Measurements from ENCODE around the gene ZNHIT1. TPM values are rescaled to one million over a fixed set of nuclear protein-coding genes. Genes with fewer than 3 reads are reported as not detected.

The ZNHIT1 gene
- total RNA-seq, 1 donor from 2014 or later: 50.1 TPM

DNA sequence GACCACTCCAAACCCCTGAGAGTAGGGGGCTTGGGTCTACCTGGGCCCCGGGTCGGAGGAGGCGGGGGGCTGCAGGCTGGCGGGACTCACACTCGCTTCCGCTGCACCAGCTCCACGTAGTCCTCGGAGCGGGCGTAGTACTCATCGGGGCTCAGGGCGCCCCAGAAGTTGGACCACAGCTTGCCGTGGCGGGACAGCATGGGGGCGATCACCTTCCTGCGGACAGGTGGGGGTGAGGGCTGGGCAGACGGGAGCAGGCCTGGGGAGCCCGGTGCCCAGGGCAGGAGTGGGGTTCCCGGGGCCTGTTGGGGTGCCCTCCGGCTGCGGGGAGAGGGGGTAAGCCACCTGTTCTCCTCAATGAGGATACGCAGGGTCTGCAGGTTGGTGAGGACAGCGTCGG, 6.5 kb upstream of the ZNHIT1 start:
- DNase-seq (ENCODE audit: low spot score): no peak
- intact Hi-C loops (cut with DNase I): no loop called here

DNA sequence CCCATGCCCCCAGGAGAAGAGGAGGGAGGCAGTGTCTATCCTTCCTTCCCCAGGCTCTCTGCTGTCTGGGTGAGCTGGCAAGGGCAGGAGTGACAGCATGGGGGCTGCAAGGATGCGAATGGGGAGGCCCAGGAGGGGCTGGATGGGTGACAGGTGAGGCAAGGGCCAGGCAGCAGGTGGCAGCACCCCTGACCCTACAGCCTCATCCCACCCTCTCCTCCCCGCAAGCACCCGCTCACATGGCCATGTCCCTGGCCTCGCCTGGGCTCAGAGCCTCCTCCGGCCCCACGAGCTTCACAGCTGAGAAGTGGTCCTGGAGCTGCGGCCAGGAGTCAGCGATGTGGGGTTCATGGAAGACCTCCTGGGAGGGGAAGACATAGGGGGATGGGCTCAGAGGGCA, 6.0 kb upstream of the ZNHIT1 start:
- DNase-seq (ENCODE audit: low spot score): no peak
- intact Hi-C loops (cut with DNase I): no loop called here

DNA sequence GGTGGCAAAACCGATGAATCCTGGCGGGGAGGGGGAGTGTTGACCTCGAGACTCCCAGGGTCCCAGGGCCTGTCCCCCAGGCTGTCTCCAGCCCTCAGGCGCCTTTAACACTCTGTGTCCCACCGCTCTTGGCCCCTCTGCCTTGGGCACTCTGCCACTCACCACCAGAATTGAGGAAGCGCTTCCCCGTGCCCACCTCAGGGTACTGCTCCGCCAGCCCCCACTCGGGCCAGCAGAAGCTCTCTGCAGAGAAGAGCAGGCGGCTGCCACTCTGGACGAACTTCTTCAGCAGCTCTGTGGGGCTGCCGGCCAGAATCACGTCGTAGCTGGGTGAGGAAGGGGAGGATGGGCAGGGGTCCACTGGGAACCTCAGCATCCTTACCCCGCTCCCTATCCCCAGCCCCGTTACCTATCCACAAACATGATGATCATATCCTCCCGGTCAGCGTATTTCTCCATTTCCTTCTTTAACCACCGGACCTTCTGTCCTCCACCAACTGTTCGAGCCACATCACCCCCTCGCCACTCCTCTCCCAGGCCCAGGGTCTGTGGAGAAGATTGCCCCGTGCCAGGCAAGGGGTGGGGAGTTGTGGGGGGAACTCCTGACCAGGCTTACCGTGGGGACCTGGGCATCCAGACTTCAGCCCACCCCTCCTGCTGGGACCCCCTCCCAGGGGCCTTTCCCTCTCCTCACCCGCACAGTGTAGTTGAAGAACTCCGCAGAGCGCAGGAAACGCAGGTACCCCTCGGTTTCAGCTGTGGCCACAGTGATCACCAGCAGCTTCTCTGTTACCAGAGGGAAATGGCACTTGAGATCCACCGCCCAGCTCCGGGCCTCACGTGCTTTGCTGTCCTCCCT, 1.7 kb upstream of the ZNHIT1 start:
- DNase-seq (ENCODE audit: low spot score): no peak
- intact Hi-C loops (cut with DNase I): loop anchor here (5.0 kb wide), 1 partner anchor 36 kb away; no protein-coding TSS in a partner anchor

DNA sequence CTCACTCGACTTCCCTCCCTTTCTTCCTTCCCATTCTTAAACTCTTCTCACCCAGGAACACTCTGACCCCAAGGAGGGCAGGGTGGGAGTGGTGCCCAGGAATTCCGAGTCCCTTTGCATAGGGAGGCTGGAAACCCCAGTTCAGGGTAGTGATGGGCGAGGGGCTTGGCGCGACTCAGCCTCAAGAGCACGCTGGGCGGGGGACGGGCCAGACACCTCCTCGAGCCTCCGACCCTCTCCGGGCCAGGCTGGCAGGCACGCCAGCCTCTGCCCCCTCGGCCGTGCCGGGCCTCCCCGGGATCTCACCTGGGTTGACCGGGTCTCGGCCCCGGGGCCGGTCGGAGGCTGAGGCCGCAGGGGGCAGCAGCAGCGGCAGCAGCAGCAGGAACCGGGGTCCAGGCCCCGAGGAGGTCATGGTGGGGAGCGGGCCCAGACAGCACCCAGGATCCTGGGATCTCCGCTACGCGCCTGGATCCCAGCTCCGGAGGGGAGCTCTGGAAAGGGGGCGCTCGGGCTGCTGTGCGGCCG, 1.0 kb upstream of the ZNHIT1 start:
- intact Hi-C loops (cut with DNase I): loop anchor here (5.0 kb wide), 1 partner anchor 35 kb away; no protein-coding TSS in a partner anchor
- DNase-seq (ENCODE audit: low spot score): no peak

DNA sequence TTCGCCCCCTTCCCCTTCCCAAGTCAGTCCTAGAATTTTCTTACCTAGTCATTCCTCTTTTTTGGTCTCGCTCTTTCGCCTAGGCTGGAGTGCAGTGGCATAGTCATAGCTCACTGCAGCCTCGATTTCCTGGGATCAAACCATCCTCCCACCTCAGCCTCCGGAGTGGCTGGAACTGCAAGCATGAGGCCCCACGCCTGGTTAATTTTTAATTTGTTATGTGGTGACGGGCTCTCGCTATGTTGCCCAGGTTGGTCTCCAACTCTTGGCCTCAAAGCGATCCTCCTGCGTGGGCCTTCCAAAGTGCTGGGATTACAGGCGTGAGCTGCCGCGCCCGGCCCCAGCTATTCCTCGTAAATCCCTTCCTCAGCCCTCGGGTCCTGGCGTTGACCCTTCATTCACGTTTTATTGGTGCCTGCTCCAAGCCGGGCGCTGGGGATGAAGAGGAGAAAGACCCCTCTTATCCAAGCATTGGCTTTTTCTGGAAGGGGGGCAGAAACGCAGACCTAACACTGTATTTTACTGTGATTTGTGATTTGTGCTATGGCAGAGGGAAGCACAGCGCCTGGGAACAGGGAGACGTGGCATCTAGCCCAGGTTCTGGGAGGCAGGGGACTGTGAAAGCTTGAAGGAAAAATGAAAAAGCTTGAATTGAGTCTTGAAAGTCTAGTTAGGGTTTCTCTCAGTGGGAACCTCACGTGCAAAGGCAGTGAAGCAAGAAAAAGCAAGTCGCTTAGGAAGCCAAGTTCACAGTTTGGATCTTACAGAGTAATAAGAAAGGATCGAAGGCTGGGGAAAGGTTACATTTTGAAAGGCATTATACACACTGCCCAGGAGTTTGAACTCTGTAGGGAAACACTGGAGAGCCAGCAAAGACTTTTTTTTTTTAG, 516 bp downstream of the ZNHIT1 start:
- intact Hi-C loops (cut with DNase I): loop anchor here (5.0 kb wide), 1 partner anchor 34 kb away; no protein-coding TSS in a partner anchor
- DNase-seq (ENCODE audit: low spot score): no peak

DNA sequence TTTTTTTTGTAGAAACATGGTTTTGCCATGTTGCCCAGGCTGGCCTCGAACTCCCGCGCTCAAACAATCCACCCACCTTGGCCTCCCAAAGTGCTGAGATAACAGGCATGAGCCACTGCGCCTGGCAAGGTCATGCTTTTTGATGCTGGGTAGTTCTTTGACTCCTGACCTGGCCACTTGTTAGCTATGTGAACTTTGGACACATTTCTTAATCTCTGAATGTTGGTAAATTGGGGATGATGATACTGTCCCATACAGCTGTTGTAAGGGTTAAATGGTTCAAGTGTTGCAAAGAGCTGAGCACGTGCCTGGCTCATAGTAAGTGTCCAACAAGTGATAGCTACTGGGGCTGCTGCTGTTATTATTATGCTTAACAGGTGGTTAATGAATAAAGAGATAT, 2.3 kb downstream of the ZNHIT1 start:
- no peak for DNase-seq (ENCODE audit: low spot score)
- intact Hi-C loops (cut with DNase I): no loop called here

DNA sequence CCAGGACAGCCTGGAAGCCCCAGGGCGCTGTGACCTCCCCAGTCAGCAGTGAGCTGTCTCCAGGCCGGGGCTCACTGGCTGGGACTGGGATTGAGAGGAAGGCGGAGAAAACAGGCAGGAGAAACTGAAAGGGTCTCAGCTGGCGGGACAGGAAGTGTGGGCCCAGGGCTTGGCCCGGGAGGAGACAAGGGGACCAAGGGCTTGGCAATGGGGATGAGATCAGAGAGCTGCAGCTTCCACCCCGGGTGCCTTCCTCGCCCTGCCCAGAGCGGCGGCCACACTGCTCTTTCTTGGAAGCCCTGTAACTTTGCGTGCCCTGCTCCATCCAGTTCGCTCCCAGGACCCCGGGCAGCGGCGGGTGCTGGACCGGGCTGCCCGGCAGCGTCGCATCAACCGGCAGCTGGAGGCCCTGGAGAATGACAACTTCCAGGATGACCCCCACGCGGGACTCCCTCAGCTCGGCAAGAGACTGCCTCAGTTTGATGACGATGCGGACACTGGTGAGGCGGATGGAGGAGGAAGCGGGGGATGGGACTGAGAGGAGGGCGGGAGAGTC, 4.4 kb downstream of the ZNHIT1 start:
- intact Hi-C loops (cut with DNase I): no loop called here
- DNase-seq (ENCODE audit: low spot score): no peak

DNA sequence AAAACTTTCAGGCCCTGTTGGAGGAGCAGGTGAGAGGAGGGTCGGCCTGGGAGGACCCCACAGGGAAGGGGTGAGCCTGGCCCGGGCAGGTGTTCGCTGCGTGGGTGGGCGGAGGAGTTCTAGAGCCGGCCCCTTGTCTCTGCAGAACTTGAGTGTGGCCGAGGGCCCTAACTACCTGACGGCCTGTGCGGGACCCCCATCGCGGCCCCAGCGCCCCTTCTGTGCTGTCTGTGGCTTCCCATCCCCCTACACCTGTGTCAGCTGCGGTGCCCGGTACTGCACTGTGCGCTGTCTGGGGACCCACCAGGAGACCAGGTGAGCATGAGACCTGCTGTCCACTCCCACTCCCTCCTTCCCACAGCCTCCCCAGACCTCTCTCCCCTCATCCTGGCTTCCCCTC, 5.6 kb downstream of the ZNHIT1 start:
- no peak for DNase-seq (ENCODE audit: low spot score)
- intact Hi-C loops (cut with DNase I): no loop called here

DNA sequence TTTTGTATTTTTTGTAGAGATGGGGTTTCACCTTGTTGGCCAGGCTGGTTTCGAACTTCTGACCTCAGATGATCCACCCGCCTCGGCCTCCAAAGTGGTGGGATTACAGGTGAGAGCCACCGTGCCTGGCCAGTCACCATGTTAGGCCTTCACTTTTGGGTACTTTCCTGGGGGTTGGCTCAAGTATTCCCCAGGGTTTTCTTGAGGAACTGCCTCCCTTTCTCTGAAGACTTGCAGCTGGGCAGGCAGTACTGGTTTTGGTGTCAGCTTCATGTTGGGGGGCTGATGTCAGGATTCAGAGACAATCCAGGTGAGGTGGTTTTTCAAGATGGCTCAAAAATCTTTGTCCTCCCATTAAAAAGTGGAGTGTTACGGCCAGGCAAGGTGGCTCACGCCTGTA, 7.7 kb downstream of the ZNHIT1 start:
- intact Hi-C loops (cut with DNase I): no loop called here
- no peak for DNase-seq (ENCODE audit: low spot score)

DNA sequence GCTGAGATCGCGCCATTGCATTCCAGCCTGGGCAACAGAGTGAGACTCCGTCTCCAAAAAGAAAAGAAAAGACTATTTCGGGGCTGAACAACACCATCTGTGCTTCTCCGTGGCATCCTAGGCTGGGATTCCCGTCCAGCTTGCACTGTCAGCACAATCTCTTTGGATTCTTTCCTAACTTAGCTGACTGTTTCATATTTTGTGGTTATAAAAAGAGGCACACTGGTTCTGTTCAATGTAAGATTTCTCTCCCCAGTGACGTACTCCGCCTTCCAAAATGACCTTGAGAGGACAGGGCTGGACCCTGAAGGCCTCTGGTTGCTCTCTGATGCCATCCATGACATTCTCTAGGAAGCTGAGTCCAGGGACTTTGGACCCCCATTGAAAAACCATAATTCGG, 8.8 kb downstream of the ZNHIT1 start:
- no peak for DNase-seq (ENCODE audit: low spot score)
- intact Hi-C loops (cut with DNase I): no loop called here

DNA sequence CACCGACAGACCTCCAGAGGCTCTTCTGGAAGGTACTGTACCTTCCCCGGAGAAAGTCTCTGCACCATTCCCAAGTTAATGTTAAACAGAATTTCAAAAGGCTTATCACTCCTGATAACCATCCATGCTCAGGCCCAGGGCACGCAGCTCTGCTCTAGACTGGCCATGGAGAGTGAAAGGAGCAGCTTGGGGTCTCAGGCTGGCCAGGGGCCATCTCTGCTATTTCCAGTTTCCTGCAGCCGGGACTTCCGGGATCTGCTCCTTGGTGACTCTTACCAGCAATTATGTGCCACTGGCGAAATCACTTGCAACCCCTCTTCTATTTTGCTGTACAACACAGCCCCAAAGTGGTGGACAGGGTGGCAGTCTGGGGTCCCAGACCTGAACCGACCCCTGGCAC, 13.7 kb downstream of the ZNHIT1 start:
- intact Hi-C loops (cut with DNase I): no loop called here
- no peak for DNase-seq (ENCODE audit: low spot score)

DNA sequence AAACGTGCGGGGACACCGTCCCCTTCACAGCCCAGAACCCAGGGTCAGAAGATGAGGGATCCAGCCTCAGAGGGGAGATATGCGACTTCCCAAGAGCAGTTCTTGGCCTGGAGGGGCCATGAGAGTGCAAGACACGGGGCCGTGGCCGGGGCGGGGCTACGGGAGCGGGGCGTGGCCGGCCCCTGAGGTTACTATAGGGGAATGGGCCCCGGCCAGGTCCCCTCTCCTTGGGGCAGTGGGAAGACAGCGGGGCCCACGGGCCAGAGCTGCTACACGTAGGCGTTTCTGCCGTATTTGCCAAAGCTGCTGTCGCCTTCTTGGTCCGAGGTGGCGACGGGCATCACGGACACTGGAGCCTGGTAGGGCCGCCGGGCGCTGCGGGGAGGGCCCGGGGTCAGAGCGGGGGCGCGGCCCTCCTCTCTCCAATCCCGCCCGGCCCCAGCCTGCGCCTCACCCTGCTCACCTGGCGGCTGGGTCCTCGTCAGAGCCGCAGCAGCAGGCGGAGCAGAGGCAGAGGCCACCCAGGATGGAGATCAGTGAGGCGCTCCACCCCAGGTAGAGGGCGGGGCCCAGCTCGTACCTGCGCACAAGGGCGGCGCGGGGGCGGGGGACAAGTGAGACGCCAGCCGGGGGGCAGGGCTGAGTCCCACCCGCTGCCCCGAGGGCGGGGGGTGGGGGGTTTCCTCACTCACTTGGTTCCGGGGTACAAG, 14.3 kb downstream of the ZNHIT1 start:
- DNase-seq (ENCODE audit: low spot score): no peak
- intact Hi-C loops (cut with DNase I): no loop called here

DNA sequence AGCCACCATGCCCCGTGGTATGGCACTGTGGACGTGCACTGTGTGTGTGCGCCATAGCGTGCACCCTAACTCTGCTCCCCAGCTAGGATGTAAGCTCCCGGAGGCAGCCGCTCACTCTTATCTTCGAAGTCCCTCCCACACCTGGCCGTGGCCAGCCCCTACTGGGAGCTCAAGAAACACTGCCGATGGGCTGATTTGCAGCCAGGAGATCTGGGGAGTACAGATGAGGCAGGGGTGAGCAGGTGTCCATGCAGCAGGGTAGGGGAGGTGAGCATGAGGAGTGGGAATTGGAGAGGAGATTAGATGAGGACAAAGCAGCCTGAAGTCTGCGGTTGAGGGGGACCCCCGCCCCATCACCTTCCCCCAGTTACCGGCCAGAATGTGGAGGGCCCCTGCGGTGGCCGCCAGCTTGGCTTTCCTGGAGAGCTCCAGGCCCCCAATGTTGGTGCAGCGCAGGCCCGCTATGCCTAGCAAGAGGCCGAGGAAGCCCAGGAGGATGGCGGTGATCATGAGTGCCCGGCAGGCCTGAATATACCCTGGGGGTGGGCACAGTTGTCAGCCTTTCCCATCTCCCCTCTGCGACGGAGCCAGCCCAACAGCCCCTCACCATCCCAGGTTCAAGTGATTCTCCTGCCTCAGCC, 16.1 kb downstream of the ZNHIT1 start:
- intact Hi-C loops (cut with DNase I): no loop called here
- DNase-seq (ENCODE audit: low spot score): no peak

DNA sequence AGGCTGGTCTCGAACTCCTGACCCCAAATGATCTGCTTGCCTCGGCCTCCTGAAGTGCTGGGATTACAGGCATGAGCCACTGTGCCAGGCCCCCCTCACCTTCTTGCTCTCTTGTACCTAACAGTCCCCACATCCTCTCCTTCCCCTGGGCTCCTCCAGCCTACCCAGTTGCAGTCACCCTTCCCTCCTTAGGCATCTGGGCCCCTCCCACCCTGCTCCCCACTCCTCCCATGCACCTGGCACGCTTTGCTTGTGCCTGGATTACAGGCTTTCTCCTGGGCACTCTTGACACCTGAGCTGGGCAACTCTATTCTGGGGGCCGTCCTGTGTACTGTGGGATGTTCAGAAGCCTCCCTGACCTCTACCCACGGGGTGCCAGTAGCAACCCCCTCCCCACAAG, 16.7 kb downstream of the ZNHIT1 start:
- intact Hi-C loops (cut with DNase I): no loop called here
- DNase-seq (ENCODE audit: low spot score): no peak

DNA sequence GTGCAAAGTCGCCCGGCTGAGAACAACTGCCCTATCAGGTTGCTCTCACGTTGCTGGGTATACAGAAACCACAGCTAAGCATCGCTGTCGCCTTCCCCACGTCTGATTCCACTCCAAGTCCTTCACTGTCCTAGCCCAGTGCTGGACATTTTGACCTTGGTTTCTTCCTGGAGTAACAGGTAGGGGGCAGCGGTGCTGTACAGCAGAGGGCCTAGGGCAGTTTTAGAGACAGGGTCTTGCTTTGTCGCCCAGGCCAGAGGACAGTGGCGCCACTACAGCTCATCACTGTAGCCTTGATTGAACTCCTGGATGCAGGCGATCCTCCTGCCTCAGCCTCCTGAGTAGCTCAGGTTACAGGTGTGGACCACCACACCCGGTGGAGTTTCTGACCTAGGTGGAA, 17.1 kb downstream of the ZNHIT1 start:
- intact Hi-C loops (cut with DNase I): no loop called here
- no peak for DNase-seq (ENCODE audit: low spot score)

DNA sequence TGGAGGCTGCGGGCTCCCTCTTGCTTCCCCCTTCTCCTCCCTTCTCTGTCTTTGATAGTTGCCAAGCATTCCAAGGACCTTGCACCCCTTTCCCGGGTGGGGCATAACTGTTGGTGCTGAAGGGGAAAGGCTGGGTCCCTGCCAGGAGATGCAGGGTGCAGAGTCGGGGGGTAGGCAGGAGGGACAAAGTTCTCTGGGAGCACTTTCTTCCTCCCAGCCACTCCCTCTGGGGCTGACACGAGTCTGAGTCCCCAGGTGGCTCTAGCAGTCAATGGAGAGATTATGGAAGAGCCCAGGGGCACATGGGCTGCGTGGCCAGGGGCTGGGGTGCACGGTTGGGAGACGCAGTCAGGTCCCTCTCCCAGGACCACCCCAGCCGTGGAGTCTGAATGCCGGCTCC, 17.6 kb downstream of the ZNHIT1 start:
- intact Hi-C loops (cut with DNase I): no loop called here
- DNase-seq (ENCODE audit: low spot score): no peak

DNA sequence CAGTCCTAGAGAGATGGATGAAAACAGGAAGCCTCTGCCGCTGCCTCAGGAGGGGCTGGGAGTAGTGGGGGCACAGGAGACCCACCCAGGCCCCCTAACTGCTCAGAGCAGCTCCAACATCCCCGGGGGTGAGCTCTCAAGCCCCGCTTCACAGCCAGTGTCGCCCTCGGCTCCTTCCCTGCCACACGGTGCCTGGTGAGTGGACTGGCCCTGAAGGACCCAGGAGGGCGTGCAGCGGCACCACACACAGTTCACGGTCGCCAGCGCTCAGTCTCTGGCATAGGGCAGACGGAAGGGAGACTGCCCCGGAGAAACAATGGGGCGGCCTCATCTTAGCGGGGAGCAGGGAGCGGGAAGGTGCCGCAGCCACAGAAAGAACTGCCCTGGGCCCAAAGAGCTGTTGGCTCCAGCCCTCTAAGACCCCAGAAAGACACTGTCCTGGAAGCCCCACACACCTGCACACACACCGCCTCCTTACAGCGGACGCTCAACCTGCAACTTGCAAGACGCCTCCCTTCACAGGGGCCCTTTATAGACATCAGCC, 18.4 kb downstream of the ZNHIT1 start:
- intact Hi-C loops (cut with DNase I): no loop called here
- DNase-seq (ENCODE audit: low spot score): no peak

DNA sequence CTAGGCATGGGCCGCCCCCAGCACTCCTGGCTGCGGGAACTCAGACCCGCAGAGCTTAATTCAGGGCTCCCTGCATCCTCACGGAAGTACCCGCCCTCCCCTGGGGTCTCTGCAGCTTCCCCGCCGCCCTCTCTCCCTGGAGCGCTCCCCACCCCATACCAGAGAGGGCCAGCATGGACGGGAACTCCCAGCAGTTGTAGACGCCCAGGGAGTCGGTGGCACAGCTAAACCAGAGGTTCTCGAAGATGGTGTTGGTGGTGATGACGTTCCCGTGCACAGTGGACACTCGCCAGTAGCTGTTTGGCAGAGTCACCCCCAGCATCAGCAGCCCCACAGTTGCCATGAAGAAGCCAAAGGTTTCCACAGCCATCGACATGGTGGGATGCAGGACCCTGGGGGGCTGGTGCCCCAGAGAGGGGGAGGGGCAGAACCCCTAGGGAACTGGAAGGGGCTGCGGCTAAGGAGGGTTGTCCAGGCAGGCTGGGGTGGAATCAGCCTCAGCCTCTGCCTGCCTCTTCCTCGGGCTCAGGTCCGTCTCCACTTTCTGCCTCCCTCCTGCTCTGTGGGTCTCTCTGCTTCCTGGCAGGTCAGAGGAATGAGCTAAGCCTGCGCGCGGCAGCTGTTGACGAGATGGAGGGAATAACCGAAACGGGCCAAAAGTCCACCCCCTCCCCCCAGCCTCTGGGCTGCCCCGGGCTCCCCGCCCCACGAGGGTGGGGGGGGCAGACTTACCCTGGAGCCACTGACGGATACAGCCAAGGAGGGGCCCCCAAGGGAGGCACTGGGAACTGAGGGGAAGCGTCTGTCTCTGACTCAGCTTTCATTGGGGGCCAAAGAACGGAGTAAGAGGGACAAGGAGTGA, 19.5 kb downstream of the ZNHIT1 start, which contains the start of gene CLDN15:
Gene CLDN15, minus strand, starts transcription at position 597 of the 862 bp plus-strand sequence. Its CDS starts 221 bp downstream, at position 376.
- intact Hi-C loops (cut with DNase I): no loop called here
- no peak for DNase-seq (ENCODE audit: low spot score)

Measured in cardiac septum (tissue), 1 donor.